DMS114 treated with DMSO at 0.1 percent for 48 hours (cell line): ENCODE measurements around the gene ERV3-1.
A peak's percentile ranks its signal among the peaks of the same experiment; 100 is the strongest.
"Not testable (repeated sequence)": the region's sequence is repeated elsewhere in the genome, so short reads cannot be mapped to it uniquely, and the experiment has no call there.

ENCODE experiments used
- DNase-seq: peaks from one replicate; lab custom pipeline; 2025; ENCODE audit not compliant: unreplicated experiment; lab: John Stamatoyannopoulos, UW

The ERV3-1 gene

GRCh38 chr7:65001291-65001814 lies 5.1 kb downstream of the ERV3-1 start:
- DNase-seq, result no peak

GRCh38 chr7:64999165-65000004 lies 7.1 kb downstream of the ERV3-1 start:
- DNase-seq, result no peak

GRCh38 chr7:64998865-64999164 lies 7.7 kb downstream of the ERV3-1 start:
- DNase-seq, result no peak

GRCh38 chr7:64997927-64998391 lies 8.5 kb downstream of the ERV3-1 start:
- DNase-seq, result no peak

- no peak for DNase-seq
Measured at GRCh38 chr7:64997164-64997908, 9.2 kb downstream of the ERV3-1 start.

GRCh38 chr7:64996305-64996704 lies 10.2 kb downstream of the ERV3-1 start:
- DNase-seq, result no peak

GRCh38 chr7:64993901-64994300 lies 12.6 kb downstream of the ERV3-1 start:
- DNase-seq, result no peak

- DNase-seq, result no peak
Measured at GRCh38 chr7:64992971-64993370, 13.5 kb downstream of the ERV3-1 start.

GRCh38 chr7:64990936-64991335 lies 15.6 kb downstream of the ERV3-1 start, which contains the start of gene ZNF117:
TSS of gene ZNF117 (minus strand) at chr7:64991036.
- DNase-seq, result no peak

- no peak for DNase-seq
Measured at GRCh38 chr7:64990216-64990615, 16.3 kb downstream of the ERV3-1 start.

GRCh38 chr7:64978497-64979203 lies 27.8 kb downstream of the ERV3-1 start:
- DNase-seq, result no peak

- no peak for DNase-seq
Measured at GRCh38 chr7:64965594-64965993, 40.9 kb downstream of the ERV3-1 start.

GRCh38 chr7:64959072-64959747 lies 47.3 kb downstream of the ERV3-1 start:
- DNase-seq, result no peak

GRCh38 chr7:64951250-64951848 lies 55.1 kb downstream of the ERV3-1 start:
- DNase-seq, result peak; percentile 51

- DNase-seq, result not testable (repeated sequence)
Measured at GRCh38 chr7:64950673-64951072, 55.8 kb downstream of the ERV3-1 start.

GRCh38 chr7:64948774-64949173 lies 57.7 kb downstream of the ERV3-1 start:
- DNase-seq, result not testable (repeated sequence)

- DNase-seq, result no peak
Measured at GRCh38 chr7:64947252-64948000, 59.1 kb downstream of the ERV3-1 start.

GRCh38 chr7:64946772-64947171 lies 59.7 kb downstream of the ERV3-1 start:
- DNase-seq, result no peak

GRCh38 chr7:64945503-64946175 lies 60.8 kb downstream of the ERV3-1 start:
- no peak for DNase-seq
